Neuronal stem cell (in vitro differentiated cells): ENCODE data around the gene IDNK.

ENCODE experiments used
- DNase-seq: peaks from one replicate; pipeline ENCODE4 v3.0.0-alpha.2; 2013; ENCODE audit warnings: low spot score
- H2AFZ ChIP-seq: one replicate; pipeline ENCODE4 v1.6.1; 2013; ENCODE audit warnings: mild to moderate bottlenecking, low read length, inconsistent platforms
- H2AK5ac ChIP-seq: 2 replicates; pipeline ENCODE4 v1.6.1; 2013; ENCODE audit warnings: low read depth, mild to moderate bottlenecking, inconsistent platforms, low read length, moderate library complexity, mixed read lengths
- H2BK120ac ChIP-seq: 2 replicates; pipeline ENCODE4 v1.6.1; 2013; ENCODE audit warnings: low read depth, mild to moderate bottlenecking, inconsistent platforms, low read length, moderate library complexity, mixed read lengths
- H2BK12ac ChIP-seq: one replicate; pipeline ENCODE4 v1.6.1; 2013; ENCODE audit warnings: low read length, inconsistent platforms
- H2BK15ac ChIP-seq: 2 replicates; pipeline ENCODE4 v1.6.1; 2013; ENCODE audit warnings: mild to moderate bottlenecking, low read length, inconsistent platforms, mixed read lengths
- H2BK5ac ChIP-seq: one replicate; pipeline ENCODE4 v1.6.1; 2013; ENCODE audit warnings: inconsistent platforms, mild to moderate bottlenecking, low read length, moderate library complexity
- H3K14ac ChIP-seq: one replicate; pipeline ENCODE4 v1.6.1; 2013; ENCODE audit warnings: low read length, inconsistent platforms
- H3K18ac ChIP-seq: 2 replicates; pipeline ENCODE4 v1.6.1; 2013; ENCODE audit warnings: low read length, inconsistent platforms
- H3K23ac ChIP-seq: 2 replicates; pipeline ENCODE4 v1.6.1; 2013; ENCODE audit warnings: low read depth, mild to moderate bottlenecking, mixed read lengths, low read length, inconsistent platforms; ENCODE audit not compliant: poor library complexity
- H3K27ac ChIP-seq: replicated peaks from 3 replicates; pipeline ENCODE4 v1.5.1; 2013; ENCODE audit warnings: low read length, inconsistent platforms
- H3K27me3 ChIP-seq, 3 experiments: 2 replicates each; pipeline ENCODE4 v1.6.1; 2013; ENCODE audit warnings: low read length in 3 of 3, mild to moderate bottlenecking in 2 of 3, inconsistent platforms in 1 of 3, low read depth in 1 of 3, mixed read lengths in 1 of 3, moderate library complexity in 1 of 3; ENCODE audit not compliant: control insufficient read depth in 3 of 3, insufficient read depth in 3 of 3
- H3K36me3 ChIP-seq, 2 donors: replicated peaks in 1 of 2; 2 replicates each; pipeline ENCODE4 v1.6.1; 2013; ENCODE audit warnings: low read length in 2 of 2; ENCODE audit not compliant: control insufficient read depth in 2 of 2, insufficient read depth in 2 of 2
- H3K4ac ChIP-seq: 2 replicates; pipeline ENCODE4 v1.6.1; 2013; ENCODE audit warnings: inconsistent platforms, mild to moderate bottlenecking, low read length, moderate library complexity
- H3K4me1 ChIP-seq, 2 donors: 1 replicate in 1 of 2; 2 replicates in 1 of 2; pipeline ENCODE4 v1.6.1; 2013; ENCODE audit warnings: low read length in 2 of 2, low read depth in 1 of 2; ENCODE audit not compliant: control insufficient read depth in 2 of 2, insufficient read depth in 1 of 2
- H3K4me2 ChIP-seq: one replicate; pipeline ENCODE4 v1.6.1; 2013; ENCODE audit warnings: mild to moderate bottlenecking, low read length, inconsistent platforms; ENCODE audit not compliant: insufficient read depth, poor library complexity, severe bottlenecking
- H3K4me3 ChIP-seq, 2 donors: 2 replicates each; pipeline ENCODE4 v1.5.1; 2013; ENCODE audit warnings: low read length in 2 of 2, mild to moderate bottlenecking in 2 of 2, inconsistent platforms in 1 of 2, moderate library complexity in 1 of 2
- H3K79me1 ChIP-seq: one replicate; pipeline ENCODE4 v1.6.1; 2013; ENCODE audit warnings: low read depth, mild to moderate bottlenecking, inconsistent platforms, low read length, moderate library complexity
- H3K9ac ChIP-seq: one replicate; pipeline ENCODE4 v1.6.1; 2013; ENCODE audit warnings: mild to moderate bottlenecking, low read depth, low read length, inconsistent platforms; ENCODE audit not compliant: poor library complexity
- H3K9me3 ChIP-seq, 2 donors: replicated peaks in 1 of 2; 2 replicates each; pipeline versions ENCODE3 to v1.6.1; 2013; ENCODE audit warnings: low read length in 2 of 2, mild to moderate bottlenecking in 2 of 2, inconsistent platforms in 1 of 2, low read depth in 1 of 2, mixed read lengths in 1 of 2, moderate library complexity in 1 of 2; ENCODE audit not compliant: control insufficient read depth in 2 of 2, insufficient read depth in 1 of 2
- H4K8ac ChIP-seq: one replicate; pipeline ENCODE4 v1.6.1; 2013; ENCODE audit warnings: low read depth, mild to moderate bottlenecking, inconsistent platforms, low read length, moderate library complexity
- H4K91ac ChIP-seq: one replicate; pipeline ENCODE4 v1.6.1; 2013; ENCODE audit warnings: low read length, low read depth, mild to moderate bottlenecking, inconsistent platforms; ENCODE audit not compliant: poor library complexity
- WGBS, 2 donors: extraction: QIAGEN DNeasy Blood & Tissue Kit; methylation state at CpG; one replicate each; pipeline ENCODE4 v1.1.7; 2013; ENCODE audit warnings: missing lambda C conversion rate in 2 of 2, mixed read lengths in 1 of 2; ENCODE audit not compliant: insufficient read length in 2 of 2, insufficient replicate concordance in 1 of 2; ENCODE audit errors: extremely low coverage in 2 of 2; 5-methylcytosine and 5-hydroxymethylcytosine counted together

IDNK gene

DNA sequence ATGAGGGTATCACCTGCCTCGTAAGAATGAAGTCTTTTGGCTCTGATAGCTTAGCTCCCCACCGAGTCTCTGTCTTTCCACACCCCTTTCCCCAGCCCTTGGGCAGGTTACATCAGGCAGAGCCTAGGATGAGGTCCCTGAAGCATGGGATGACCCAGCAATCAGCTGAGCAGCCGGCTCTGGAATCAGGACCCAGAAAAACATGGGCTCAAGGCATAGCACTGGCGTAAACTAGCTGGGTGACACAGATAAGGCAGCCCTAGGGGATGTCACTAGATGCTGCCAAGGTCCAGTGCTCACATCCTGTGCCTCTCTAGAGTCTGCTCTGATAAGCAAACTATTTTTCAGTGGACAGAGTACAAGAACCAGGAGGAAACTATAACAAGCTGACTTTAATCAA is 26.6 kb downstream of the IDNK start:
- Histone ChIP-seq H3K18ac (no peak overlapping the region), H3K23ac (no peak overlapping the region), H3K36me3 (peaks cover 5 to 71% of the 10 kb centered on the region in 2 donors), H2BK15ac (no peak overlapping the region), H3K27ac (no peak overlapping the region), H2BK12ac (no peak overlapping the region), H2AK5ac (no peak overlapping the region), H3K4me1 (no peaks in the 10 kb centered on the region), H2AFZ (no peak overlapping the region), H3K9me3 (peaks cover 4 to 17% of the 10 kb centered on the region in 2 donors), H2BK5ac (no peak overlapping the region), H2BK120ac (no peak overlapping the region), H4K91ac (no peak overlapping the region), H4K8ac (no peak overlapping the region), H3K14ac (no peak overlapping the region), H3K27me3 (no peaks in the 10 kb centered on the region), H3K4me2 (no peak overlapping the region), H3K79me1 (no peaks in the 10 kb centered on the region), H3K4ac (no peak overlapping the region), H3K4me3 (no peak overlapping the region), H3K9ac (no peak overlapping the region)
- DNase-seq: no peak
- no CpG with 5 or more reads among the region's 4 CpGs for WGBS, 2 donors

GRCh38 chr9:83651558-83651957 is 28.6 kb downstream of the IDNK start:
- Histone ChIP-seq H2AK5ac (no peak overlapping the region), H2BK120ac (no peak overlapping the region), H2BK5ac (no peak overlapping the region), H3K4me1 (no peaks in the 10 kb centered on the region), H3K18ac (no peak overlapping the region), H3K9me3 (peaks cover 4 to 17% of the 10 kb centered on the region in 2 donors), H2AFZ (no peak overlapping the region), H3K27ac (no peak overlapping the region), H3K23ac (no peak overlapping the region), H3K4me2 (no peak overlapping the region), H2BK15ac (no peak overlapping the region), H3K14ac (no peak overlapping the region), H4K91ac (no peak overlapping the region), H2BK12ac (no peak overlapping the region), H4K8ac (no peak overlapping the region), H3K4me3 (no peak overlapping the region), H3K9ac (no peak overlapping the region), H3K27me3 (no peaks in the 10 kb centered on the region), H3K36me3 (peaks cover 7 to 83% of the 10 kb centered on the region in 2 donors), H3K79me1 (no peaks in the 10 kb centered on the region), H3K4ac (no peak overlapping the region)
- DNase-seq: no peak
- WGBS, 2 donors: no CpG with 5 or more reads among the region's 2 CpGs

- Histone ChIP-seq H4K8ac (no peak overlapping the region), H2AK5ac (no peak overlapping the region), H3K4ac (no peak overlapping the region), H3K79me1 (no peaks in the 10 kb centered on the region), H3K4me1 (no peaks in the 10 kb centered on the region), H2BK15ac (no peak overlapping the region), H2BK120ac (no peak overlapping the region), H3K27me3 (no peaks in the 10 kb centered on the region), H3K23ac (no peak overlapping the region), H3K27ac (no peak overlapping the region), H3K9ac (no peak overlapping the region), H2AFZ (no peak overlapping the region), H3K36me3 (peaks cover 11 to 84% of the 10 kb centered on the region in 2 donors), H3K9me3 (peaks cover 4 to 17% of the 10 kb centered on the region in 2 donors), H3K4me2 (no peak overlapping the region), H3K18ac (no peak overlapping the region), H4K91ac (no peak overlapping the region), H2BK5ac (no peak overlapping the region), H3K4me3 (no peak overlapping the region), H3K14ac (no peak overlapping the region), H2BK12ac (no peak overlapping the region)
- DNase-seq: no peak
- no CpG with 5 or more reads among the region's 1 CpG for whole genome bisulfite sequencing, 2 donors
These were observed 29.5 kb downstream of the IDNK start for GRCh38 chr9:83652433-83652832.

- no peak overlapping the region for H2BK120ac ChIP-seq
These were observed 32.5 kb downstream of the IDNK start for GRCh38 chr9:83655433-83655832.

More at GRCh38 chr9:83655433-83655832, 32.5 kb downstream of the IDNK start:
- no peak overlapping the region for H4K8ac ChIP-seq
- H3K79me1 ChIP-seq: no peaks in the 10 kb centered on the region
- peaks cover 15 to 99% of the 10 kb centered on the region in 2 donors for H3K36me3 ChIP-seq
- H3K23ac ChIP-seq: no peak overlapping the region
- no peak overlapping the region for H2BK15ac ChIP-seq
- no peak overlapping the region for H3K27ac ChIP-seq
- no CpG with 5 or more reads among the region's 1 CpG for WGBS, 2 donors
- H3K14ac ChIP-seq: no peak overlapping the region
- no peak overlapping the region for H2AFZ ChIP-seq
- H3K27me3 ChIP-seq: no peaks in the 10 kb centered on the region
- H3K9me3 ChIP-seq: peaks cover 4 to 17% of the 10 kb centered on the region in 2 donors
- no peak overlapping the region for H3K4me3 ChIP-seq
- H3K4me1 ChIP-seq: no peaks in the 10 kb centered on the region
- DNase-seq: no peak
- no peak overlapping the region for H2BK5ac ChIP-seq
- no peak overlapping the region for H2AK5ac ChIP-seq
- no peak overlapping the region for H3K4ac ChIP-seq
- H3K18ac ChIP-seq: no peak overlapping the region
- H3K4me2 ChIP-seq: no peak overlapping the region
- H2BK12ac ChIP-seq: no peak overlapping the region
- H3K9ac ChIP-seq: no peak overlapping the region
- H4K91ac ChIP-seq: no peak overlapping the region
